ENCODE results near the gene ZCCHC7. TPM values are rescaled to one million over a fixed set of nuclear protein-coding genes. Genes with fewer than 3 reads are reported as not detected.
"Not testable (repeated sequence)": the region's sequence is repeated elsewhere in the genome, so short reads cannot be mapped to it uniquely, and the experiment has no call there.

Gene ZCCHC7
- total RNA-seq, 3 donors from 2014 or later, result 19.8 to 29.1 (median 26.9) TPM

DNA sequence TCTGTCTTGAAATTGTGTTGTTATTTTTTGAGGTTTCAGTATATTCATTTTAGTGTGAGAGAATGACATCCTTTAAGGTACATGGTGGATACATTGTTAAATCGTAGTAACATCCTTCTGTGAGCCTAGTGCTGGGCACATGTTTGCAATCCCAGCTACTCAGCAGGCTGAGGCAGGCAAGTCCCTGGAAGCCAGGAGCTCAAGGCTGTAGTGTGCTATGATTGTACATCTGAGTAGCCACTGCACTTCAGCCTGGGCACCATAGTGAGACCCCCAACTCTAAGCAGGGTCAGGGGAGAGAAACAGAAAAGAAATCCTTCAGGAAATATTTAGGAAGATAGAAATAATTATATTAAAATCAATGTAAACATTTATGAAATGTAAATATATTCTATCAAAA is 62.3 kb downstream of the ZCCHC7 start:
- DNase-seq (ENCODE audit: low spot score in 2 of 2), result no peak
- Histone ChIP-seq H3K27ac (no peak overlapping the region), H3K9me3 (no peaks in the 10 kb centered on the region), H3K4me1 (no peaks in the 10 kb centered on the region), H3K27me3 (no peaks in the 10 kb centered on the region), H3K36me3 (no peaks in the 10 kb centered on the region), H3K4me3 (no peak overlapping the region)
- intact Hi-C loops (cut with DNase I; ENCODE audit: low total_unique reads), result no loop called here
- TF ChIP-seq, protein P1, sequence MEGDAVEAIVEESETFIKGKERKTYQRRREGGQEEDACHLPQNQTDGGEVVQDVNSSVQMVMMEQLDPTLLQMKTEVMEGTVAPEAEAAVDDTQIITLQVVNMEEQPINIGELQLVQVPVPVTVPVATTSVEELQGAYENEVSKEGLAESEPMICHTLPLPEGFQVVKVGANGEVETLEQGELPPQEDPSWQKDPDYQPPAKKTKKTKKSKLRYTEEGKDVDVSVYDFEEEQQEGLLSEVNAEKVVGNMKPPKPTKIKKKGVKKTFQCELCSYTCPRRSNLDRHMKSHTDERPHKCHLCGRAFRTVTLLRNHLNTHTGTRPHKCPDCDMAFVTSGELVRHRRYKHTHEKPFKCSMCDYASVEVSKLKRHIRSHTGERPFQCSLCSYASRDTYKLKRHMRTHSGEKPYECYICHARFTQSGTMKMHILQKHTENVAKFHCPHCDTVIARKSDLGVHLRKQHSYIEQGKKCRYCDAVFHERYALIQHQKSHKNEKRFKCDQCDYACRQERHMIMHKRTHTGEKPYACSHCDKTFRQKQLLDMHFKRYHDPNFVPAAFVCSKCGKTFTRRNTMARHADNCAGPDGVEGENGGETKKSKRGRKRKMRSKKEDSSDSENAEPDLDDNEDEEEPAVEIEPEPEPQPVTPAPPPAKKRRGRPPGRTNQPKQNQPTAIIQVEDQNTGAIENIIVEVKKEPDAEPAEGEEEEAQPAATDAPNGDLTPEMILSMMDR (IDR thresholded peaks at IDR 0.05), result no peak
- no peak for TF ChIP-seq POLR2A (IDR thresholded peaks at IDR 0.05)
- no peak for TF ChIP-seq POLR2AphosphoS5 (IDR thresholded peaks at IDR 0.05)

GRCh38 chr9:37184905-37185867 is 64.8 kb downstream of the ZCCHC7 start:
- H3K36me3 ChIP-seq, result no peaks in the 10 kb centered on the region
- no peak for TF ChIP-seq POLR2AphosphoS5 (IDR thresholded peaks at IDR 0.05)
- TF ChIP-seq POLR2A (IDR thresholded peaks at IDR 0.05), result no peak
- TF ChIP-seq, protein P1 (IDR thresholded peaks at IDR 0.05), result no peak
- no peak overlapping the region for H3K27ac ChIP-seq
- DNase-seq (ENCODE audit: low spot score in 2 of 2), result no peak
- intact Hi-C loops (cut with DNase I; ENCODE audit: low total_unique reads), result no loop called here
- H3K4me1 ChIP-seq, result no peaks in the 10 kb centered on the region
- H3K9me3 ChIP-seq, result no peaks in the 10 kb centered on the region
- H3K27me3 ChIP-seq, result no peaks in the 10 kb centered on the region
- H3K4me3 ChIP-seq, result no peak overlapping the region

DNA sequence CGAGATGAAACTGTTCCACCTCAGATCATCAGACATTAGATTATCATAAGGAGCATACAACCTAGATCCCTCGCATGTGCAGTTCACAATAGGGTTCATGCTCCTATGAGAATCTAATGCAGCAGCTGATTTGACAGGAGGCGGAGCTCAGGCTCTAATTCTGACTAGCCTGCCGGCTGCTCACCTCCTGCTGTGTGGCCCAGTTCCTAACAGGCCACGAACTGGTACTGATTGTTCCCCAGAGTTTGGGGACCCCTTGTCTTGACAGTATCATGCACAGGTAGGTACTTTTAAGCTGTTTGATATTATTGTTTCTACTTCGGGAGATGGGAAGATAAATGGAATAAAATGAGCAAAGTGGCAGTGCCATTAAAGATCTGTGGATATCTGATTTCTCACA is 66.9 kb downstream of the ZCCHC7 start:
- DNase-seq (ENCODE audit: low spot score in 2 of 2), result no peak
- Histone ChIP-seq H3K4me3 (no peak overlapping the region), H3K27me3 (no peaks in the 10 kb centered on the region), H3K36me3 (no peaks in the 10 kb centered on the region), H3K9me3 (no peaks in the 10 kb centered on the region), H3K27ac (no peak overlapping the region), H3K4me1 (no peaks in the 10 kb centered on the region)
- intact Hi-C loops (cut with DNase I; ENCODE audit: low total_unique reads), result no loop called here
- TF ChIP-seq POLR2A (IDR thresholded peaks at IDR 0.05), result no peak
- no peak for TF ChIP-seq POLR2AphosphoS5 (IDR thresholded peaks at IDR 0.05)
- TF ChIP-seq, protein P1 (IDR thresholded peaks at IDR 0.05), result no peak

- TF ChIP-seq POLR2A (IDR thresholded peaks at IDR 0.05) (no peak), POLR2AphosphoS5 (IDR thresholded peaks at IDR 0.05) (no peak)
- TF ChIP-seq, protein P1 (IDR thresholded peaks at IDR 0.05), result no peak
- DNase-seq (ENCODE audit: low spot score in 2 of 2), result no peak
- intact Hi-C loops (cut with DNase I; ENCODE audit: low total_unique reads), result no loop called here
- Histone ChIP-seq H3K36me3 (no peaks in the 10 kb centered on the region), H3K27ac (no peak overlapping the region), H3K4me1 (no peaks in the 10 kb centered on the region), H3K9me3 (no peaks in the 10 kb centered on the region), H3K4me3 (no peak overlapping the region), H3K27me3 (no peaks in the 10 kb centered on the region)
Observed at GRCh38 chr9:37187713-37188439, 67.5 kb downstream of the ZCCHC7 start.

- H3K36me3 ChIP-seq; intact Hi-C loops (cut with DNase I; ENCODE audit: low total_unique reads); H3K9me3 ChIP-seq; H3K4me3 ChIP-seq; DNase-seq (ENCODE audit: low spot score in 2 of 2); H3K27ac ChIP-seq; H3K4me1 ChIP-seq; H3K27me3 ChIP-seq: not testable (repeated sequence)
Observed at GRCh38 chr9:37190739-37191138, 70.4 kb downstream of the ZCCHC7 start.
